Loucy (cell line): Measurements from ENCODE around the gene VSX2.

Experiments
- CTCF ChIP-seq: fragments of 200-600 bp; sonication (generic); conservative IDR thresholded peaks from 2 replicates; pipeline ENCODE4 v1.5.1; 2014; ENCODE audit warnings: mild to moderate bottlenecking, antibody characterized with exemption, low read length
- EZH2phosphoT487 ChIP-seq: fragments of 200-600 bp; IDR thresholded peaks from 2 replicates; pipeline ENCODE4 v1.6.1; 2018; ENCODE audit warnings: antibody characterized with exemption, mild to moderate bottlenecking, moderate library complexity, borderline replicate concordance

- TF ChIP-seq CTCF (no peak), EZH2phosphoT487 (no peak)
Measured at GRCh38 chr14:74263921-74264320, 24.7 kb downstream of the VSX2 start.
